PC-9 (cell line): ENCODE data around the gene LEKR1.

ENCODE experiments used
- EZH2 ChIP-seq: fragments of 200-600 bp; sonication (generic); IDR thresholded peaks from 2 replicates; pipeline ENCODE4 v1.8.0; 2017; ENCODE audit warnings: antibody characterized with exemption, low read depth
- TF ChIP-seq, protein P1 (sequence below): fragments of 200-600 bp; sonication (generic); conservative IDR thresholded peaks from 2 replicates; pipeline ENCODE4 v1.6.1; 2017; ENCODE audit warnings: mixed run types, antibody characterized with exemption, mild to moderate bottlenecking, moderate library complexity

DNA sequence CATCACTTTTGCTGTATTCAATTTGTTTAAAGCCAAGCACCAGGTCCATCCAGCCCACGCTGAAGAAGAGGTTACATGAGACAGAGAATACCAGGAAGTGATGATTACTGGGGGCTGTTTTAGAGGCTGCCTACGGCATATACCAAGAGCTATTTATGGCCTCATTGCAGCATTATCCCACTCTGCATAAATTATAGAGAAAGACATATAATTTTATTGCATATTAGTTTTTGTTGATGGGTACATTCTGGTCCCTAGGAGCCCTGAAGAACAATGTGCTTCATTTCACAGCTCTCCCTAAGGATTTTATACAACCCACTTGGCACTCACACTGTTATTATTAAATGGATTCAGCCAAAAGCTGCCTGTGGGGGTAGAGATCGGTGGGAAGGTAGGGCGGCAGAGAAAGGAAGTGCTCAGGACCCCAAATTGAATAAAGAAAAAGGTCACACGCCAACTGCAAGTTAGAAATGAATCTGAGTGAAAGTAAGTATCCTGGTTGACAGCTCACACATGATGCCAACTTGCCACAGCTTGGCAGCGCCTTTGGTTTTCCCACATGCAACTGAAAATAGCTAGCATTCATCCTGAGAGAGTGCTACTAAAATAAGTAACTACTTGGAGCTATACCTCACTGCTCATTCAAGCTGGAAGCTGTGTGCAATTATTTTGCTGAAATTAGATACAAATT, 260.1 kb downstream of the LEKR1 start:
- TF ChIP-seq, protein P1, sequence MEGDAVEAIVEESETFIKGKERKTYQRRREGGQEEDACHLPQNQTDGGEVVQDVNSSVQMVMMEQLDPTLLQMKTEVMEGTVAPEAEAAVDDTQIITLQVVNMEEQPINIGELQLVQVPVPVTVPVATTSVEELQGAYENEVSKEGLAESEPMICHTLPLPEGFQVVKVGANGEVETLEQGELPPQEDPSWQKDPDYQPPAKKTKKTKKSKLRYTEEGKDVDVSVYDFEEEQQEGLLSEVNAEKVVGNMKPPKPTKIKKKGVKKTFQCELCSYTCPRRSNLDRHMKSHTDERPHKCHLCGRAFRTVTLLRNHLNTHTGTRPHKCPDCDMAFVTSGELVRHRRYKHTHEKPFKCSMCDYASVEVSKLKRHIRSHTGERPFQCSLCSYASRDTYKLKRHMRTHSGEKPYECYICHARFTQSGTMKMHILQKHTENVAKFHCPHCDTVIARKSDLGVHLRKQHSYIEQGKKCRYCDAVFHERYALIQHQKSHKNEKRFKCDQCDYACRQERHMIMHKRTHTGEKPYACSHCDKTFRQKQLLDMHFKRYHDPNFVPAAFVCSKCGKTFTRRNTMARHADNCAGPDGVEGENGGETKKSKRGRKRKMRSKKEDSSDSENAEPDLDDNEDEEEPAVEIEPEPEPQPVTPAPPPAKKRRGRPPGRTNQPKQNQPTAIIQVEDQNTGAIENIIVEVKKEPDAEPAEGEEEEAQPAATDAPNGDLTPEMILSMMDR: no peak
- TF ChIP-seq EZH2: no peak
